ENCODE results near the gene PPP1R15B.

The PPP1R15B gene

DNA sequence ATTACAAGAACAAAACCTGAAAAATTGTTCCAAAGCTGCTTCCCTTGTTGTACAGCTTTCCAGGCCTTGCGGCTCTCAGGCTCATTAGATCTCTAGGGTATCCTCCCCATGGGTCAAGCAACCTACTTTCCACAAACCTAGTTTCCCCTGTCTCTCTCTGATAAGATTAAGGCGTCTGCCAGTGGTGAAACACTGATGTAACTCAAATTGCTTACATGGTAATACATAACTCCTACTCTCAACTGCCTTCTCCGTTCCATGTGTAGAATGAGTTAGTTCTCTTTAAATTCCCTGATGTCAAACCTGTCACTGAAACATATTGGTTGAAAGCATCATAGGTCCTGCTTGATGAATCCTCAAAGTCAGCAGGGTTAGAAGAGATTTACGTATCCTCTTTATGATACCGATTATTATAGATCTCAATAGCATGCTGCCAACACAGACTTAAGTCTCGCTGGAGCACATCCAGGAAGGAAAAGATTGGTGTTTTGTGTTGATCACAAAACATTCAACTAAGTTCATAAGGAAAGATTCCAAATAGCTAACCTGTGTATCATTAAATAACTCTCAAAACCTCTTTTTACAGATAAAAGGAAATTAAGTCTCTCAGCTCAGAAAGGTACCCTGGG lies 10.6 kb downstream of the PPP1R15B start:
- no peak for DNase-seq (ENCODE audit: low read depth)

DNA sequence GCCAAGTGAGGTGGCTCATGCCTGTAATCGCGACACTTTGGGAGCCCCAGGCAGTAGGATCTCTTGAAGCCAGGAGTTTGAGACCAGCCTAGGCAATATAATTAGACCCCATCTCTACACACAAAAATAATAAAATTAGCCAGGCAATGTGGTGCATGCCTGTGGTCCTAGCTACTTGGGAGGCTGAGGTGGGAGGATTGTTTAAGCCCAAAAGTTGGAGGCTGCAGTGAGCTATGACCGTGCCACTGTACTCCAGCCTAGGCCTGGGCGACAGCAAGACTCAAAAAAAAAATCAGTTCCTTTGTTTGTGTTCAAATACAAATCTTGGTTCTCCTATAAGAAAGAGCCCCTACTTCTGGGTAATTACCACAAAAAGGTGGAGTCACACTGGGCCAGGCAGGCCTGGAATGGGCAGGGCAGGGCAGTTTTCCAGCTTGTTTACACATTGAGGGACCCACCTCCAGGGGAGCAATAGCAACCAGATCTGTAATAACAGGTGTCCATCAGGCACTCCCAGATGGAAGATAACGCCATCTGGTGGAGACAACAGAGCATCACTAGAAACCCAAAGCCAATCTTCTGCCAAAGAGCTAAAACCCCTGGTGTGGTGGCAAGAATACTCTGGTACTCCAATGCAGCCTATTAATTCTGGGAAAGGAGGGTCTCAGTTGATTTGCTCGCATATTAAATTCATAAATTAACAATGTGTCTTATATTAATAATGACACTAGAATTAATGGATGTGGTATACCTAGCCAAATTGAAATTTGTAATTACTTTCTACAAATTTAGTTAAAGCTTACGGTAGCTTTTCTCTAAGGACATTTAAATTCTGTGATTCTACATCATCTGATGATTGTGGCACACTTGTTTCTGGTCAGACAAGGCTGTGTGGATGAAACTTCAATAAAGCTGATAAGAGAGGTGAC lies 13.2 kb downstream of the PPP1R15B start:
- no peak for DNase-seq (ENCODE audit: low read depth)

DNA sequence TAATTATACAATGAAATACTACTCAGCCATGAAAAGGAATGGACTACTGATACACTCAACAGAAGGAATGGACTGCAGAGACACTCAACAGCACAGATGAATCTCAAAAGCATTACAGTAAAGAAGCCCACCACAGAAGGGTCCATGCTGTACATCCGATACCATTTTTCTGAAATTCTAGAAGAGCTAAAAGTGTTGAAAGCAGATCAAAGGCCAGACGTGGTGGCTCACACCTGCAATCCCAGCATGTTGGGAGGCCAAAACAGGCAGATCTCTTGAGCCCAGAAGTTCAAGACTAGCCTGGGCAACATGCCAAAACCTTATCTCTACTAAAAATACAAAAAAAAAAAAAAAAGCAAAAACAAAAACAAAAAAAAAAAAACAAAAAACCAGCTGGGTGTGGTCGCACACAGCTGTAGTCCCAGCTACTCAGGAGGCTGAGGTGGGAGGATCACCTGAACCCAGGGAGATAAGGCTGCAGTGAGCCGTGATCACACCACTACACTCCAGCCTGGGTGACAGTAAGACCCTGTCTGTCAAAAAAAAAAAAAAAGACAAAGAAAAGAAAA lies 15.5 kb downstream of the PPP1R15B start:
- DNase-seq (ENCODE audit: low read depth) = no peak

DNA sequence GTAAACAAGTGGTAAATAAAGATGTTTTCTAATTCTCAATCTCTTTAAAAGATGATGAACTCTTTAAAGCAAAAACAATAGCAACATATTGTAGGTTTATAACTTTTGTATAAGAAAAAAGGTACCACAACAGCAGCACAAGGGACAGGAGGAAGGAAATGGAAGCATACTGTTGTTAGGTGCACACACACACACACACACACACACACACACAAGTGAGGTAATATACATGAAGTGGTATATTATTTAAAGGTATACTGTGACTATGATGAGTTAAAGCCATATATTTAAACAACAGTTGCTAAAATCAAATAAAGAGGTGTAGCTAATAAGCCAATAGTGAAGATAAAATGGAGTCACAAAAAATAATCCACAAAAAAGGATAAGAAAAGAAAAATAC lies 20.0 kb downstream of the PPP1R15B start:
- DNase-seq (ENCODE audit: low read depth) = no peak

DNA sequence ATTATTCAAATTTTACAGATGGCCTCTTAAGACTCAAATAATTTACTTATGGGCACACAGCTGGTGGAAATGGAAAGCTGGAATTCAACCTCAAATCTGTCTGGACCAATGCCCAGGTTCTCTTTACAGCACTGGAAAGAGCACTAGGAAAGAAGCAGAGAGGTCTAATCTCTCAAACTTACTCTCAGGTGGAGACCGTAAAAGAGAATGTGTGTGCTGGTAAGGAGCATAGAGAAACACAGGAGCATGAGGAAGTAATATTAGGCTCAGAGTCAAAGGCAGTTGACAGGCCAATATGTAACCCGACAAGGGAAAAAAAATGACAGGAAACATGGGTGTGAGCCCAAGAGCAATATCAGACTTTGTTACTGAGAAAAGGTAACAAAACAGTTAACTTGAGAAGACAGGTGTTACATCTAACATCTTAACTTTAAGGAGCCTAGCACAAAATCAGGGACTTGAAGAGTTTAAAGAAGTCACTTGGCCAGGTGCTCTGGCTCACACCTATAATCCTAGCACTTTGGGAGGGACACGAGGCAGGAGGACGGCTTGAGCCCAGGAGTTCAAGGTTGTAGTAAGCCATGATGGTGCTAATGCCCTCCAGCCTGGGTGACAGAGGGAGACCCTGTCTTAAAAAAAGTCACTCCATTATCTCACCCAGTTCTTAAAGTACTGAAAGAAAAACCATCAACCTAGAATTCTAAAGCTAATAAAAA lies 20.7 kb downstream of the PPP1R15B start:
- no peak for DNase-seq (ENCODE audit: low read depth)

DNA sequence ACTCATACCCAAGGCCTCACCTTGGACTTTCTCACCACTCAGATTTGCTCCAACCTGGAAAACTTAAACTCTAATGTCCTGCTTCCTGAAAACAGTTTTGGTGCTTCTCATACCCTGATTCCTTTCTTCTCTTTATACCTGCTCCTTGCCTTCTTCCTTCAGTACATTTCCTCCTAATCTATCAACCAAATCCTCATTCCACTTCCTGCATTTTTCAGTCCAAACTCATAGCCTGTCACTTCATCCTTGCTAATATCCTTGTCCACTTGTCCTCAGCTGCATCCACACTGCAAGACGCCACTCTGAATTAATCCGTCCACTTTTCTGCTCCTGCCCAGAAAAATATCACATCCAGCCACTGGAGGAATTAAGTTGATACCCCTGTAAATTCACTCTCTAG lies 25.9 kb downstream of the PPP1R15B start:
- DNase-seq (ENCODE audit: low read depth) = no peak

DNA sequence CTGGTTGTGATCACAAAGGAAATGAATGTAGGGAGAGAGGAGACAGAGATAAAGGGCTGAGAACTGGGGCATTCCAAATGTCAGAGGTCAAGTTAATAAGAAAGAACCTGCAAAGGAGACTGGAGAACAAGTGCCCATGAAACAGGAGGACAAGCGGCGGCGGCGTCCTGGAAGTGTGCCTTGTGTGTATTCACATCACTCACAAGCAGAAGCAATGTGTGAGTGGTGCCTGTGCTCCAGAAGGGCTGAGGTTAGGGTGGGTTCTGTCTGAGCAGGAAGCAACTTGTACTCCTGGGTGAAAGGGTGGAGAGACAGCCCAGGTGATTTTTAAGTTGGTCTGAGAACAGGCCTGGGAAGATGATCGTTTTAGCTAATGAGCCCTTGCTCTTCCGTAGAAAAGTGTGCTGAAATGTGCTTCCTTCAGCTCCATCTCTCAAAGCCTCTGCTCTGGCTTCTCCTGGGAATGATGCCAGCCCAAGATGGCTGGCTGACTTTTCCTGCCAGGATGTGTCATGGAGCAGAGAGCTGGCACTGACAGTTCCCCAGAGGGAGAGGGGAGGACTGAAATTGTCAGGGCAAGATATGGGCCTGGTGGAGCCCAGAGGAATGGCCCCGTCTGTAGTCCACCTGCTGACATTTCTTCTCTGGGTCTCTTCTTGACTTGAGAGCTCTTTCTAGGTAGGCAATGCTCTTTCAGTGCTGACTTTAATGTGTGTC lies 26.8 kb downstream of the PPP1R15B start:
- DNase-seq (ENCODE audit: low read depth) = no peak

DNA sequence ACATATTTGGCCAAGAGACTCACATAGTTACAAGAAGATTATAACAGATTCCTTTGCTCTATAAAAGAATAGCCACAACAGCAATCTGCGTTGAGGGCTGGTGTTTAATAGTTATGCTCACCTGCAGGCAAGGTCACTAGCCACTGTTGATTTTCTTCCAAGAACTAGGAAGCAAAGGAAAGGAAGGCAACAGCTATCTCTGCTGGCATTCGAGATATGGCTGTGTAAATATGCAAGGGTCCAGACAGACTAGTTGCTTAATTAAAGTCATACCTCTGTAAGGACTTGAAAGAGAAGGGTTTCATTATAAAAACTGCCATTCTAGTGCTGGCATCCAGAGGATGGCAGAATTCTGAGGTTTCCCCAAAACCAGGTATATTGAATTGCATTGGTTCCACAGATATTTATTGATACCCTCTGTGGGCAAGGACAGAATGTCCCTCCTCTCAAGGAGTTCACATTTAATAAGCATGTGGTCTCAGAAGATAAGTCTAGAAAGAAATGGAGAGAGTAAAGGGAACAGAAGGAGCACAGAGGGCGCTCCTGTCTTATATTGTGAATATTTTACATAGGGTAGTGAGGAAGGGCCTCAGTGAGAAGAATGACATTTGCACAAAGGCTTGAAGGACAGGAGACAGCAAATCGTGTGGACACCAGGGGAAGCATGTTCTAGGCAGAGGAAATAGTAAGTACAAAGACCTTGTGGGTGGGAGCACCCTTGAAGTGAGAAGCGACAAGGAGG lies 28.3 kb downstream of the PPP1R15B start:
- DNase-seq (ENCODE audit: low read depth) = no peak

DNA sequence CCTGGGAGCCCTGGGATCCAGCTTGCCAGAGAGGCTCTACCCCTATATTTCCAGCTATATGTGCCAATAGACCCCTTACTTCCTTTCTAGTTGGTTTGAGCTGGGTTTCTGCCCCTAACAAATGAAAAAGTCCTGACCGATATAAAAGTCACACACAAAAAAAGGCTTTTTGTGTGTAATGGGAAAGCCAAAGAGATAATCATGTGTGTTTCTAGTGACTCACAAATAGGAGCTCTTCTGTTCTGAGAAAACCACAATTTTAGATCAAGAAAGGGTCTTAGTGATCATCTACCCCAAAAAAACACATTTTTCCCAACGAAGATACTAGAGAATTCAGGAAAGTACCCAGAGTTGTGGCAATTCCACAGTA lies 28.9 kb downstream of the PPP1R15B start:
- DNase-seq (ENCODE audit: low read depth) = no peak

DNA sequence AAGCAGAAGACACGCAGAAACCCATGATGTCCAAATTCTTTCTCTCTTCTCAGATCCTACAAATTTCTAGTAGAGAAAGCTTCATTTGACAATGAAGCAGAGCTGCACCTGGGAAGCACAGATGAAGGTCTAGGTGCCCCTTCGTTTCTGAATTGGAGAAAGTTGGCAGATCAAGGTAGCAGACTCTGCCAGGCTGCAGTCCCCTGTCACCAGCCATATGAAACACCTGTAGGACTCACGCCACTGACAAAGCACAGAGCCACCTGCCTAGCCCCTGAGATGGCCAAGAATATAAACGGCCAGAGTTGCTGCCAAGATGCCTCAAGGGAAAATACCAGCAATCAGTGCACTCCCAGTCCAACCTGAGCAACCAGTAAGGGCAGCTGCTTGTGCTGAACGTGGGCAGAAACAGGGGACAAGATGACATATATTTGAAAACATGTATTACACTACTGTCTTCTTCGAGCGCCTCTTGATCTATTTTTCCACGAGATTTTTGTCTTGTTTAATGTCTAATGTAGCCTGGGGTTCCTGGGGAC lies 31.3 kb downstream of the PPP1R15B start:
- DNase-seq (ENCODE audit: low read depth) = no peak

DNA sequence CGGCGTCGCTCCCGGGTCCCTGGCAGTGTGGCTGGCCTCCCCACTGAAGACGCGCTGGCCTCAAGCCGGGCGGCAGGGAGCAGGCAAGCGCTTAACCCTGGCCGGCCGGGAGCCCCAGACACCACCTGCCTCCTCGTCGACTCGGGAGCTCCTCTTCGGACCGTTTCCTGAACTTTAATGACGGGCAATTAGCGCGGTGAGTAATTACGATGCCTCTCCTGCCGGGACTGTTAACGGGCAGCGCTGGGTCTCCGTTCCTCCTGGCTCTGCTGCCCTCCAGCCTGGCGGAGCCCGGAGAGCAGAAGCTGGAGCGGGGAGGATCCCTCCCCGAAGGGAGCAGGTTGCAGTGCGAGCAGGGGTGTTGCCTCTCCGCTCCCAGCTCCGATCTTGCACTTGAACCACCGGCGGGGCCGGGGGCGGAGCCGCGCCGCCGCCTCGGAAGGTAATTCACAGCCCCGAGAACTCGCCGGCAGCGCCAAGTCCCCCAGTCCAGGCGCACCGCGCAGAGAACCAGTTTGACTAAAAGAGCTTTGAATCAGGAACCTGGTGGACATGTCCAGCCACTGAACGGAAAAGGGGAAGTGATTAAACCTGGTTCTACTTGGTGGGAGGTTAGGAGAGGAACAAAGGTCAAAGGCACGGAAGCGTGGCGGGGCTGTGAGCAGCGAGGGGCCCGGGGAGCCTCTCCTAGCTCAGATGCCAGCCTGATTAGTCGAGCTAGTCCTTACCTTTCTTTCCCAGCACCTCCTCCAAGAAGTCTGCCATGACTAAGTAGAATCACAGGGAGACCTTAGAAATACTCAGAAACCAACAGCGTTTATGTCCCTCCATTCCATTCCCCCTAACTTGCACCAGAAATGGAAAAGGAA lies 33.6 kb downstream of the PPP1R15B start:
- DNase-seq (ENCODE audit: low read depth) = no peak

DNA sequence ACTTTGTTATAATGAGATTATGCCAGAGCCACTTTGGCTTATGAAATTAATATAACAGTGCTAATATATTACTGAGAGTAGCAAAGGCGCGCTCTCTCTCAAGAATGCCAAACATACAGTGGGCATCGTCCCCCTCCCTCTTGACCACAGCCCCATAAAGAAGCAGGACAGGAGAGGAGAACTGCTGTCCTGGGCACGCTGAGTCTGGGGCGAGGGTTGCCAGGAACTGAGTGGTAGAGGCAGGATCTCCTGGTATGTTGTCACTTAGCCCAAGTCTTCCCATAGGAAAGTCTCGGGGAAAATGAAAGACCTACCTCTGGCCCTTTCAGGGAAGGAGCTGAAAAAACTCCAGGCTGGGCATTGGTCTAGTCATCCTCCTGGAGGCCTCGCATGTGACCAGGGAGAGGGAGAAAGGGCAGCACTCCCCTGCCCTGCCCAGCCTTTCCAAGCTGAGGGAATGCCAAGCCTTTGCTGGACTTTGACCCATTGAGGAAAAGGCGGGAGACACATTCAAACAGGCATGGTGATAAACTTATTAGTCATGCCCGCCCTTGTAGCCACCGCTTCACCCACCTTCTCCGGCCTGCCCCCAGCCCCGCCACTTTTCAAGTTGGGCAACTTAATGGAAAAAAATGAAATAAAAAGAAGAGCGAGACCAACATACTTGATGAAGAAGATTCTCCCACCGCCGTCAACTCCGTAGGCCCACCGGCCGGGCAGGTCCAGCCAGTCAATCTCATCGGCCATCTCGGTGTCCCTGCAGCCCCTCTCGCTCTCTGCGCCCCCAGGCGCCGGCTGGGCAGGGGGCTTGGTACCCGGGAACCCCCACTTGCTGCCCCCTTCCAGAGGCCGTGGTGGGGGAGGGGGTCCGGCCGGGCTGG lies 34.5 kb downstream of the PPP1R15B start:
- no peak for DNase-seq (ENCODE audit: low read depth)

DNA sequence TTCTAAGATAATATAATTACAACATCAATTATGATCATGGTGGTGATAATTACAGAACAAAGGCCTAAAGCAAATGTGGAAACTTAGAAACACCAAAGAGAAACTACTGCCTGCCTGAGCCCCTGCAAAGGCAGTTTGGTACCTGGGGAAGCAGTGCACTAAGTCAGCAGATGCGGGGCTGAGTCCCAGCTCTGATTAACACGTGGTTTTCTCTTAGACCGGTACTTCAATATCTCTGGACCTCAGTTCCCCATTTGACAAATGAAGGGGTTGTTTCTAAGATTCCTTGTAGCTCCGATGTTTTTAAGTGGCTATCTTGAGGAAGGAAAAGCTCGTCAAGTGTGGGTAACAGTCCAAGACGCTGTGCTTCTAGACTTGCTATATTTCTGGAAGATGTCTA lies 35.2 kb downstream of the PPP1R15B start:
- no peak for DNase-seq (ENCODE audit: low read depth)

DNA sequence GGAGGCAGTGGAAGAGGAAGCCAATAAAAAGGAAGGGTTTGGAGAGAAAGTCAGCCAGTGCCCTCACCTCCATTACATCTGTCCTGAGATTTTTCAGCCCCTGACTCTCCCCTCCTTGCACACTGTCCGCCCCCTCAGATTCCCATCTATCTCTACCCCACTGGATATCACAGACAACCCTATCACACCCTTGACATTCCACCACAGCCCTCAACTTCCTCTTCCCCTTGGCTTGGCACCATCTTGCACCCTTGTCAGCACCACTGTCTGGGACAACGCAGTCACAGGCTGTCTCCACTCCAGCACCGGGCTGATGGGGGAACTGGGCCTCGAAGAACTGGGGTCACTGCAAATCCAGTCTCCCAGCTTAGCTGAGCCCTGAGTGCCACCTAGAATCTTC lies 37.7 kb downstream of the PPP1R15B start:
- DNase-seq (ENCODE audit: low read depth) = no peak

DNA sequence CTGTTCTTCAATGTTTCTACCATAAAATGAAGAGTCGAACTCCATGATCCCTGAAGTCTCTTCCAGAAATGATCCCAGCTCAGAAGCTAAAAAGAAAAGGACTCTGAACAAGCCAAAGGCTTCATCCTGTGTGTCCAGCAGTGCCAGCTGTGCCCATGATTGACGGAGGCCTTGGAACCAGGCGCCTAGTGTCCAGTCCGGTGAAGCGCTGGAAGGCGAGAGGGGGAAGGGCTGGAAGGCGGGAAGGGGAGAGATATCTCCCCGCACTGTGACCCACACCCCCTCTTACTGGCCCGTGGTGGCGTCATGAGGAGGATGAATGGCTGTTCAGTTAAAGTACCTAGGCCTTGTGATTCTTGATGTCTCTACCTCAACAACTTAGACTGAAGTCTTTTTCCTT lies 41.4 kb downstream of the PPP1R15B start:
- DNase-seq (ENCODE audit: low read depth) = no peak

DNA sequence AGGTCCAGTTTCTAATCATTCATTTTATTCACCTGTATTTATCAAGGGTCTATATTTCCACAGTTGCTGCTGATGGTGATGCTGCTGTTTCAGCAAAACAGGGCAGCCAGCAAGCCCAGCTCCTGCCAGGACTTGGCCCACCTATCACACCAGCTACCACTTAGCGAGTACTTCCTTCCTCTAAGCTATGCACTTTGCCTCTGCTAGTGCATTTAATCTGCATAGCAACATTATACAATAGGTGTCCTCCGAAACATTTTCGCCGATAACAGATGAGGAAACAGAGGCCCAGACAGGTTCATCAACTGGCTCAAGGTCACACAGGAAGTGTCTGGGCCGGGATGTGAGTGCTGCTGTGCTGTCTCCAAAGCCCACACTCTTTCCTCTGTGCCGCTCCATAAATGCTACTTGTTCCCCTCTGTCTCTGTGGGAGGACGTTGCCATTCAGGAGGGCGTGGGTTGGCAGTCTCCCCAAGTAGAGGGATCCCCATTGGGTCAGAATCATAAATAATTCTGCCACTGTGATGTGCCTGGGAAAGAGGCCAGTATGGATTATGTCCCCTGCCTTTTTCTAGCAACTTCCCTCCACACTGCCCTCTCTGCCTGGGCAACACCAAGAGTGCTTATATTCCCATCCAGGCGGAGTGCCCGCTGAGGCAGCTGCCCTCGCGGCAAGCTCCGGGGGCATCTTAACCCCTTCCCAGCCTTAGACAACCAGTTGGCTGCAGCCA lies 42.5 kb downstream of the PPP1R15B start:
- no peak for DNase-seq (ENCODE audit: low read depth)

DNA sequence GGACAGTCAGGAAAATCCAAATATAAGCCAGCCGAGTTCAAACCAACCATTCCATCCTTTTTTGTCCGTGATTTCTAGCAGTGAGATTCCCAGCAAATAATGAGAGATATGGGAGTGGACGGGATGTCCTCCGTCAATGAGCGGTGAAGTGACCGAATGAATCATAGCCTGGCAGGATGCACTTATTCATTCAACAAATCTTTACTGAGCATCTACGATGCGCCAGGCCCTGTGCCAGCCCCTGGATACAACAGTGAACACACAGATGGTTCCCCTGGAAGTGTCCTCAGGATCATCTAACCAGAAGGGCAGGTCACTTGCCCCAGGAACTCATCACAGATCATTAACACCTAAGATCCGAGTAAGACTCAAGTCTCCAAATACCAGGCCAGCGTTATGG lies 43.7 kb downstream of the PPP1R15B start:
- no peak for DNase-seq (ENCODE audit: low read depth)

DNA sequence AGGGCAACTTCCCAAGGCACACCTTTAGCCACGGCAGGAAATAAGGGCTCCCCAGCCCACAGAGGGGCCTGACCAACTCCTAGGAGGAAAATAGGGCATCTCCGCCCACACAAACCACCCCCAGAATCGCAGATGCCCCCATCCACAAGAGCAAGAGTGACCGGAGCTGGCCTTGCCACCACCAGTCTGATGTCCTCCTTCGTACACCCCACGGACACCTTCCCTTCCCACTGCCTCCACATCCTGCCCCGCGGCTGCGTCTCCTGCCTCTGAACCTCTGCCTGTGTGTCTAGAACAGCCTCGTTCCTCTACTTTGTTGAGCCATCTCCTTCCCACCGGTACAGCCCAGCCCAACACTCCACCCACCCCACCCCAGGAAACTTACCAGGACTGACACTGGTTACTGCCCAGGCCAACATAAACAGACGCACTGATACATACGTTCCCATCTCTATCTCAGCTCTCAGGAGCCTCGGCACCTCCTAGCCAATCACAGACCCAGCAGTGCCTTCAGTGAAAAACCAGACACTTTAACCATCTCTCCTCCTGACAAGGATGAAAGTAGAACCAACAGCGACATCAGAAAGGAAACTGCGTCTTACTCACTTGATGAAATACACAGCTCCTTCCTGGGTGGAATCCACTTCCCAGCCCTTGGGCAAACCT lies 44.3 kb downstream of the PPP1R15B start:
- no peak for DNase-seq (ENCODE audit: low read depth)
